Nephron (organoid): ENCODE measurements around the gene KRTAP2-2.

Experiments
- H3K27ac Mint-ChIP-seq, 3 experiments: 2 replicates each; pipeline ENCODE4 v1.8.0; 2020; ENCODE audit warnings: mixed read lengths in 3 of 3, mild to moderate bottlenecking in 2 of 3, moderate library complexity in 1 of 3
- H3K27me3 Mint-ChIP-seq: 2 replicates; pipeline ENCODE4 v1.8.0; 2021; ENCODE audit warnings: low read depth, mild to moderate bottlenecking, moderate library complexity, mixed read lengths
- H3K36me3 Mint-ChIP-seq: 2 replicates; pipeline ENCODE4 v1.8.0; 2020; ENCODE audit warnings: low read depth, mixed read lengths
- H3K4me1 Mint-ChIP-seq: 2 replicates; pipeline ENCODE4 v1.8.0; 2020; ENCODE audit warnings: mixed read lengths
- H3K4me3 Mint-ChIP-seq, 3 experiments: 2 replicates each; pipeline ENCODE4 v1.8.0; 2020; ENCODE audit warnings: mild to moderate bottlenecking in 3 of 3, mixed read lengths in 3 of 3, moderate library complexity in 2 of 3
- H3K9me3 Mint-ChIP-seq: 2 replicates; pipeline ENCODE4 v1.8.0; 2020; ENCODE audit warnings: mixed read lengths
- TF ChIP-seq, protein P1 (sequence below), 3 experiments: fragments of 200-600 bp; sonication (generic); IDR thresholded peaks; one replicate each; pipeline ENCODE4 v1.5.0; 2021; ENCODE audit warnings: antibody characterized with exemption in 3 of 3; ENCODE audit not compliant: unreplicated experiment in 3 of 3

The KRTAP2-2 gene

GRCh38 chr17:41012326-41013120, 42.5 kb downstream of the KRTAP2-2 start:
- H3K4me1 Mint-ChIP-seq = peaks cover 19% of the 10 kb centered on the region
- peaks cover 2% of the 10 kb centered on the region for H3K9me3 Mint-ChIP-seq

DNA sequence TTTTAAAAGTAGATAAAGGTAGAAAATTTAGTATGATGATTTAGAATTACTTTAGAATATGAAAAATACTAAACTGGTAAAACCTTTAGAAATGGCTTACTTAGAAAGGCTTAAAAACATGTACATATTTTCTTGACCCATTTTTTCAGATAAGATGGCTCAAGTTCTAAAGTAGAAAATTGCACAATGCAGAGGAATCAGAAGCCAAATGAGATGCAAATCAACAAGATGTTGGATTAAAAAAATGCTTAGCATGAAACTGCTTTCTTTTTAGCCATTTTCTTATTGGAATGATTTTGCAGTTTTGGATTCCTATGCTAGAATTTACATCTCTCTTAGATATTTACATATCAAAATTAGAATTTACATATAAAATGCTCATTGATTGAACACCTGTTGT, 44.6 kb downstream of the KRTAP2-2 start:
- TF ChIP-seq, protein P1, sequence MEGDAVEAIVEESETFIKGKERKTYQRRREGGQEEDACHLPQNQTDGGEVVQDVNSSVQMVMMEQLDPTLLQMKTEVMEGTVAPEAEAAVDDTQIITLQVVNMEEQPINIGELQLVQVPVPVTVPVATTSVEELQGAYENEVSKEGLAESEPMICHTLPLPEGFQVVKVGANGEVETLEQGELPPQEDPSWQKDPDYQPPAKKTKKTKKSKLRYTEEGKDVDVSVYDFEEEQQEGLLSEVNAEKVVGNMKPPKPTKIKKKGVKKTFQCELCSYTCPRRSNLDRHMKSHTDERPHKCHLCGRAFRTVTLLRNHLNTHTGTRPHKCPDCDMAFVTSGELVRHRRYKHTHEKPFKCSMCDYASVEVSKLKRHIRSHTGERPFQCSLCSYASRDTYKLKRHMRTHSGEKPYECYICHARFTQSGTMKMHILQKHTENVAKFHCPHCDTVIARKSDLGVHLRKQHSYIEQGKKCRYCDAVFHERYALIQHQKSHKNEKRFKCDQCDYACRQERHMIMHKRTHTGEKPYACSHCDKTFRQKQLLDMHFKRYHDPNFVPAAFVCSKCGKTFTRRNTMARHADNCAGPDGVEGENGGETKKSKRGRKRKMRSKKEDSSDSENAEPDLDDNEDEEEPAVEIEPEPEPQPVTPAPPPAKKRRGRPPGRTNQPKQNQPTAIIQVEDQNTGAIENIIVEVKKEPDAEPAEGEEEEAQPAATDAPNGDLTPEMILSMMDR (IDR thresholded peaks at IDR 0.05; ENCODE audit: unreplicated experiment in 3 of 3) = no peak
- no peak overlapping the region for H3K27ac Mint-ChIP-seq
- no peak overlapping the region for H3K4me3 Mint-ChIP-seq
- H3K9me3 Mint-ChIP-seq = no peaks in the 10 kb centered on the region
- H3K4me1 Mint-ChIP-seq = peaks cover 19% of the 10 kb centered on the region
- H3K27me3 Mint-ChIP-seq = no peaks in the 10 kb centered on the region
- no peaks in the 10 kb centered on the region for H3K36me3 Mint-ChIP-seq

More at GRCh38 chr17:41012326-41013120, 42.5 kb downstream of the KRTAP2-2 start:
- peak overlapping the region; percentile 0 to 39 (median 4) for H3K27ac Mint-ChIP-seq
- no peaks in the 10 kb centered on the region for H3K27me3 Mint-ChIP-seq
- TF ChIP-seq, protein P1 (IDR thresholded peaks at IDR 0.05; ENCODE audit: unreplicated experiment in 3 of 3) = no peak
- no peaks in the 10 kb centered on the region for H3K36me3 Mint-ChIP-seq
- H3K4me3 Mint-ChIP-seq = no peak overlapping the region

DNA sequence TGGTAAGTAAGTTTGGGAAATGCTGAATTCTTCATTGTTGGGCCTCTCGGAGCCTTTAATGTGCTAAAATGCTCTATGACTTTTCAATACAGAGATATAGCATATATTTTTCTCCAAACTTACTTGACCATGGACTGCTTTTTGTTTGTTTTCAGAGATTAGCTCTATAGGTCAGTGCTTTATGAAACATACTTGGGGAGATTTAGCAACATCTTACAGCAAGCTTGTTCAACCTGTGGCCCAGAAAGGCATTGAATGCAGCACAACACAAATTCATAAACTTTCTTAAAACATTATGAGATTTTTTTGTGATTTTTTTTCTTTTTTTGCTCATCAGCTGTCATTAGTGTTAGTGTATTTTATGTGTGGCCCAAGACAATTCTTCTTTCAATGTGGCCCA, 45.1 kb downstream of the KRTAP2-2 start:
- H3K36me3 Mint-ChIP-seq = no peaks in the 10 kb centered on the region
- no peak overlapping the region for H3K27ac Mint-ChIP-seq
- peaks cover 19% of the 10 kb centered on the region for H3K4me1 Mint-ChIP-seq
- no peak overlapping the region for H3K4me3 Mint-ChIP-seq
- TF ChIP-seq, protein P1 (IDR thresholded peaks at IDR 0.05; ENCODE audit: unreplicated experiment in 3 of 3) = no peak
- H3K27me3 Mint-ChIP-seq = no peaks in the 10 kb centered on the region
- no peaks in the 10 kb centered on the region for H3K9me3 Mint-ChIP-seq

- H3K27ac Mint-ChIP-seq = no peak overlapping the region
- H3K4me1 Mint-ChIP-seq = peaks cover 22% of the 10 kb centered on the region
- no peak overlapping the region for H3K4me3 Mint-ChIP-seq
- no peaks in the 10 kb centered on the region for H3K36me3 Mint-ChIP-seq
- TF ChIP-seq, protein P1 (IDR thresholded peaks at IDR 0.05; ENCODE audit: unreplicated experiment in 3 of 3) = no peak
- H3K27me3 Mint-ChIP-seq = peaks cover 4% of the 10 kb centered on the region
- H3K9me3 Mint-ChIP-seq = no peaks in the 10 kb centered on the region
Measured at GRCh38 chr17:41009301-41009760, 45.7 kb downstream of the KRTAP2-2 start.

- Mint-ChIP-seq H3K27me3 (peaks cover 5% of the 10 kb centered on the region), H3K36me3 (no peaks in the 10 kb centered on the region)
Measured at GRCh38 chr17:41008811-41009210, 46.2 kb downstream of the KRTAP2-2 start, which contains the start of gene KRTAP3-1. Gene KRTAP3-1 (minus strand): TSS chr17:41009128. CDS start chr17:41009074, 54 bp downstream.

More at GRCh38 chr17:41008811-41009210, 46.2 kb downstream of the KRTAP2-2 start, which contains the start of gene KRTAP3-1:
- Mint-ChIP-seq H3K4me1 (peaks cover 27% of the 10 kb centered on the region), H3K27ac (no peak within 1 kb of the TSS), H3K4me3 (no peak within 1 kb of the TSS), H3K9me3 (no peaks in the 10 kb centered on the region)
- TF ChIP-seq, protein P1 (IDR thresholded peaks at IDR 0.05; ENCODE audit: unreplicated experiment in 3 of 3) = no peak
